ENCODE measurements around the gene METTL16.
A peak's percentile ranks its signal among the peaks of the same experiment; 100 is the strongest.
"Not testable (repeated sequence)": the region's sequence is repeated elsewhere in the genome, so short reads cannot be mapped to it uniquely, and the experiment has no call there.

The METTL16 gene

DNA sequence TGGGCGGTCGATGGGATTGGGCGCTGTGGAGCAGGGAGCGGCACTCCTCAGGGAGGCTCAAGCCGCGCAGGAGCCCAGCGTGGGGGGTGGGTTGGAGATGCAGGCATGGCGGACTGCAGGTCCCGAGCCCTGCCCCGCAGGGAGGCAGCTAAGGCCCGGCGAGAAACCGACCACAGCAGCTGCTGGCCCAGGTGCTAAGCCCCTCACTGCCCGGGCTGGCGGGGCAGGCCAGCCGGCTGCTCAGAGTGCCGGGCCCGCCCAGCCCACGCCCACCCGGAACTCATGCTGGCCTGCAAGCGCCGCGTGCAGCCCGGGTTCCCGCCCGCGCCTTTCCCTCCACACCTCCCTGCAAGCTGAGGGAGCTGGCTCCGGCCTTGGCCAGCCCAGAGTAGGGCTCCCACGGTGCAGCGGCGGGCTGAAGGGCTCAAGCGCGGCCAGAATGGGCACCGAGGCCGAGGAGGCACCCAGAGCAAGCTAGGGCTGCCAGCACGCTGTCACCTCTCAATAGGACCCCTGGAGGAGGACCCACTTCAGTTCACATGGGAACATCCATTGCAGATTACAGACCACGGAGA, 20.5 kb upstream of the METTL16 start:
- Histone ChIP-seq H3K36me3 (no peaks in the 10 kb centered on the region), H3K4me1 (peaks cover 18% of the 10 kb centered on the region), H3K9me3 (peaks cover 13% of the 10 kb centered on the region), H3K4me2 (no peak overlapping the region), H3K27ac (no peak overlapping the region), H3K27me3 (no peaks in the 10 kb centered on the region), H3K9ac (no peak overlapping the region), H3K4me3 (no peak overlapping the region), H4K20me1 (no peaks in the 10 kb centered on the region)
- no peak for TF ChIP-seq Cebpa-rat (IDR thresholded peaks at IDR 0.05)

DNA sequence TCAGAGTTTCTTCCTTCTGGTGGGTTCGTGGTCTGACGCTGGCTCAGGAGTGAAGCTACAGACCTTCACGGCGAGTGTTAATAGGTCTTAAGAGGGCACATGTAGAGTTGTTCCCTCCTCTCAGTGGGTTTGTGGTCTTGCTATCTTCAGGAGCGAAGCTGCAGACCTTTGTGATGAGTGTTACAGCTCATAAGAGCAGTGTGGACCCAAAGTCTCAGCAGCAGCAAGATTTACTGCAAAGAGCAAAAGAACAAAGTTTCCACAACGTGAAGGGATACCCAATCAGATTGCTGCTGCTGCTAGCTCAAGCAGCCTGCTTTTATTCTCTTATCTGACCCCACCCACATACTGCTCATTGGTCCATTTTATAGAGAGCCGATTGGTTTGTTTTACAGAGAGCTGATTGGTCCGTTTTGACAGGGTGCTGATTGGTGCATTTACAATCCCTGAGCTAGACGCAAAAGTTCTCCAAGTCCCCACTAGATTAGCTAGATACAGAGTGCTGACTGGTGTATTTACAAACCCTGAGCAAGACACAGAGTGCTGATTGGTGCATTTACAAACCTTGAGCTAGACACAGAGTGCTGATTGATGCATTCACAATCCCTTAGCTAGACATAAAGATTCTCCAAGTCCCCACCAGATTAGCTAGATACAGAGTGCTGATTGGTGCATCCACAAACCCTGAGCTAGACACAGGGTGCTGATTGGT, 19.7 kb upstream of the METTL16 start:
- Histone ChIP-seq H3K27ac (peak overlapping the region; percentile 31; the same call in 1 of the 2 replicates), H3K9me3 (peaks cover 13% of the 10 kb centered on the region), H3K9ac (peak overlapping the region; percentile 53; the same call in 1 of the 2 replicates), H3K4me1 (peaks cover 24% of the 10 kb centered on the region), H3K4me2 (peak overlapping the region; percentile 70)
- not testable (repeated sequence) for H3K36me3 ChIP-seq, H3K4me3 ChIP-seq, H3K27me3 ChIP-seq, H4K20me1 ChIP-seq

DNA sequence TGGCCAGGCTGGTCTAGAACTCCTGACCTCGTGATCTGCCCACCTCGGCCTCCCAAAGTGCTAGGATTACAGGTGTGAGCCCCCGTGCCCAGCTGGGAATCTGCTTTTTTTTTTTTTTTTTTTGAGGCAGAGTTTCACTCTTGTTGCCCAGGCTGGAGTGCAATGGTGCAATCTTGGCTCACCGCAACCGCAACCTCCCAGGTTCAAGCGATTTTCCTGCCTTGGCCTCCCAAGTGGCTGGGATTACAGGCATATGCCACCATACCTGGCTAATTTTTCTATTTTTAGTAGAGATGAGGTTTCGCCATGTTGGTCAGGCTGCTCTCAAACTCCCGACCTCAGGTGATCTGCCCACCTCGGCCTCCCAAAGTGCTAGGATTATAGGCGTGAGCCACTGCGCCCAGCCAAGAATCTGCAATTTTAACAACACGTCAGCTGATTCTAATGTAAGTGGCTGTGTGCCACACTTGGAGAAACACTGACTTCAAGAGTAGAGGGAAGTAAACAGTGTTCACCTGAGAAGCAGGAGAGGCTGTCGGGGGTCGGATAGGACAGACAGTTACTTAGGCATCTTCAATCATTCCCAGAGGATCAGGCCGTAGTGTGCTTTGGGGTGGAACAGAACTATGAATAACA, 10.2 kb upstream of the METTL16 start:
- H3K4me3 ChIP-seq, H3K36me3 ChIP-seq, H3K9me3 ChIP-seq, H4K20me1 ChIP-seq, H3K4me1 ChIP-seq, H3K27me3 ChIP-seq, H3K27ac ChIP-seq, H3K4me2 ChIP-seq, H3K9ac ChIP-seq: not testable (repeated sequence)

DNA sequence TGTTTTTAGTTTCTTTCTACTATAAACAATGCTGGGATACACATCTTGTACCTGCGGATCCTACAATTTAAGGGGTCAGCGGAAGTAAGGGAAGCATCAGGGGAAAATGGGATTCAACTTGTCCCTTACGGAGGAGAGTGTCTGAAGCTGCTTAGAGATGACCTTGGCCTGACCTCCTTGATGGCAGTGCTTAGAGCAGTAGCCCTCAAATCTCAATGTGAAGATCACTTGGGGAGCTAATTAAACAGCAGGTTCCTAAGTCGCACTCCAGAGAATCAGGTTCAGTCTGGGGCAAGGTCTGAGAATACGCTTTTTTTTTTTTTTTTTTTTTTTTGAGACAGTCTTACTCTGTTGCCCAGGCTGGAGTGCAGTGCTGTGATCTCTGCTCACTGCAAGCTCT, 9.6 kb upstream of the METTL16 start:
- Histone ChIP-seq H3K9me3 (no peaks in the 10 kb centered on the region), H3K9ac (no peak overlapping the region), H3K4me2 (no peak overlapping the region), H3K27ac (no peak overlapping the region), H3K4me1 (peaks cover 2% of the 10 kb centered on the region; the same call in 1 of the 2 replicates), H4K20me1 (no peaks in the 10 kb centered on the region), H3K36me3 (no peaks in the 10 kb centered on the region), H3K4me3 (no peak overlapping the region), H3K27me3 (no peaks in the 10 kb centered on the region)
- no peak for TF ChIP-seq Cebpa-rat (IDR thresholded peaks at IDR 0.05)

DNA sequence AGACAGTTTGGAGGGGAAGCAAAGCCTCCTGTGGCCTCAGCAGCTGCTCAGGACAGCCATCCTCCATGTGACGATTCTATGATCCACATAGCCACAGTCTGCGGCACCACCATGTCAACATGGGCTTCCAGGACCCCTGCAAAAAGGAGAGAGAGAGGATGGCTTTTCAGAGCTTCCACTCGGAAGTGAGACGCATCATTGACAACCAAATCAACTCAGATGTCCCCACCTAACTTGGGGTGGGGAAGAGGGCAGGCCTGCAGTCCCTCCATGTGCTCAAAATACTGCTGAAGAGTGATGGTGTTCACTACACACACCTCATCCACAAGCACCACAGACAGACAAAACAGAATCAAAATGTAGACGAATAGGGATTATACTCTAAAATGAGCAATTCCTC, 5.9 kb upstream of the METTL16 start:
- Histone ChIP-seq H3K4me2 (no peak overlapping the region), H3K27me3 (no peaks in the 10 kb centered on the region), H4K20me1 (no peaks in the 10 kb centered on the region), H3K4me1 (peaks cover 5% of the 10 kb centered on the region), H3K9me3 (no peaks in the 10 kb centered on the region), H3K9ac (no peak overlapping the region), H3K27ac (no peak overlapping the region), H3K36me3 (no peaks in the 10 kb centered on the region), H3K4me3 (no peak overlapping the region)
- no peak for TF ChIP-seq Cebpa-rat (IDR thresholded peaks at IDR 0.05)

DNA sequence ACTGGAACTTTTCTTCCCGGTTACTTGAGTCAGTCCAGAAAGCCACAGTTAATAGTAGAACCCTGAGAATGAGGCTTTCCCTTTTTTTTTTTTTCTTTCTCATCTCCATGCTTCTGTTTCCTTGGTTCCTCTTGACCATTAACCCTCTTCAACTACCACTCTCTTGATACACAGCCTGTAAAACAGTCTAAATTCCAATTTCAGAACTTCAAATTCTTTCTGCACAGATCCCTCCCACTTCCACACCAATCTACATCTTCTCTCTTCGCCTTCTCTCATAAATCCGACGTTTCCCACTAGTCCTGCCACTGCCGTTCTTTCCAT, 588 bp downstream of the METTL16 start:
- H3K27me3 ChIP-seq = no peaks in the 10 kb centered on the region
- TF ChIP-seq Cebpa-rat (IDR thresholded peaks at IDR 0.05) = no peak
- peak overlapping the region; percentile 96 for H3K9ac ChIP-seq
- peak overlapping the region; percentile 89 for H3K4me2 ChIP-seq
- H3K9me3 ChIP-seq = peaks cover 20% of the 10 kb centered on the region
- peak overlapping the region; percentile 95 for H3K27ac ChIP-seq
- H3K4me3 ChIP-seq = peak overlapping the region; percentile 75
- peaks cover 24% of the 10 kb centered on the region for H3K4me1 ChIP-seq
- peaks cover 26% of the 10 kb centered on the region for H3K36me3 ChIP-seq
- no peaks in the 10 kb centered on the region for H4K20me1 ChIP-seq

DNA sequence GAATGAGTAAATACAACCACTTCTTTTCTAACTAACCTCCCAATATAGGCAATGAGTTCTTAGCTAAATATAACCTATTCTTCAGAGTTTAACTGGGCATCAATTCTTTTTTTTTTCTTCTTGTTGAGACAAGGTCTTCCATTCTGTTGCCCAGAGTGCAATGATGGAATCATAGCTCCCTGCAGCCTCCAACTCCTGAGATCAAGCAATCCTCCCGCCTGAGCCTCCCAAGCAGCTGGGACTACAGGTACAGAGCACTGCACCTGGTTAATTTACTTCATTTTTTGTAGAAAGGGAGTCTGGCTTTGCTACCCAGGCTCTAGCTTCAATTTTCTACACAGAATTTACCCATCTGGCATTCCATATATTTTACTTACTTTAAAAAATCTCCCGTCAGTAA, 1.1 kb downstream of the METTL16 start:
- TF ChIP-seq Cebpa-rat (IDR thresholded peaks at IDR 0.05) = no peak
- H3K4me2 ChIP-seq = peak overlapping the region; percentile 89
- H4K20me1 ChIP-seq = no peaks in the 10 kb centered on the region
- H3K27me3 ChIP-seq = no peaks in the 10 kb centered on the region
- H3K27ac ChIP-seq = peak overlapping the region; percentile 95
- peak overlapping the region; percentile 96 for H3K9ac ChIP-seq
- peaks cover 31% of the 10 kb centered on the region for H3K36me3 ChIP-seq
- H3K4me3 ChIP-seq = peak overlapping the region; percentile 75
- peaks cover 24% of the 10 kb centered on the region for H3K9me3 ChIP-seq
- peaks cover 24% of the 10 kb centered on the region for H3K4me1 ChIP-seq

DNA sequence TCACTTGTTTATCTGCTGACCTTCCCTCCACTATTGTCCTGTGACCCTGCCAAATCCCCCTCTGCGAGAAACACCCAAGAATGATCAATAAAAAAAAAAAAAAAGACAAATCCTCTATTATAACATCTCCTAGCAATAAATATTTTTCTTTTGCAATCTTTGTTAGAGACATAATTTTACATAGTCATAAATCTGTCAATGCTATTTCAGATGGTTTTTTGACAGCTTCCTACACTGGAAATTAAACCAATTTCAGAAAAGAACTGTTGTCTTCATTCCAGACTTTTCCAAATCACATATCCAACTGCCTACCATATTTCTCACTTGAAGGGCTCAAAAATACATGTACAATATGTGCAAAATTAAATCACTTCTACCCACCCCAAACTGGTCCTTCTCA, 3.7 kb downstream of the METTL16 start:
- Histone ChIP-seq H3K4me1 (peaks cover 25% of the 10 kb centered on the region), H3K9me3 (peaks cover 40% of the 10 kb centered on the region), H3K4me3 (no peak overlapping the region), H3K27me3 (no peaks in the 10 kb centered on the region), H3K27ac (no peak overlapping the region), H3K4me2 (no peak overlapping the region), H4K20me1 (peaks cover 1% of the 10 kb centered on the region), H3K9ac (no peak overlapping the region), H3K36me3 (peaks cover 46% of the 10 kb centered on the region)
- TF ChIP-seq Cebpa-rat (IDR thresholded peaks at IDR 0.05) = no peak

DNA sequence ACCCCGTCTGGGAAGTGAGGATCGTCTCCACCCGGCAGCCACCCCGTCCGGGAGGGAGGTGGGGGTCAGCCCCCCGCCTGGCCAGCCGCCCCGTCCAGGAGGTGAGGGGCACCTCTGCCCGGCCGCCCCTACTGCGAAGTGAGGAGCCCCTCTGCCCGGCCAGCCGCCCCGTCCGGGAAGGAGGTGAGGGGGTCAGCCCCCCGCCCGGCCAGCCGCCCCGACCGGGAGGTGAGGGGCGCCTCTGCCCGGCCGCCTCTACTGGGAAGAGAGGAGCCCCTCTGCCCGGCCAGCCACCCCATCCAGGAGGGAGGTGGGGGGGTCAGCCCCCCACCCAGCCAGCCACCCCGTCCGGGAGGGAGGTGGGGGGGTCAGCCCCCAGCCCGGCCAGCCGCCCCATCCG, 4.7 kb downstream of the METTL16 start:
- Histone ChIP-seq H4K20me1 (peaks cover 10% of the 10 kb centered on the region), H3K9me3 (peaks cover 43% of the 10 kb centered on the region), H3K4me1 (peaks cover 19% of the 10 kb centered on the region), H3K36me3 (peaks cover 56% of the 10 kb centered on the region)
- H3K27ac ChIP-seq, H3K4me2 ChIP-seq, H3K9ac ChIP-seq, H3K4me3 ChIP-seq, H3K27me3 ChIP-seq: not testable (repeated sequence)

DNA sequence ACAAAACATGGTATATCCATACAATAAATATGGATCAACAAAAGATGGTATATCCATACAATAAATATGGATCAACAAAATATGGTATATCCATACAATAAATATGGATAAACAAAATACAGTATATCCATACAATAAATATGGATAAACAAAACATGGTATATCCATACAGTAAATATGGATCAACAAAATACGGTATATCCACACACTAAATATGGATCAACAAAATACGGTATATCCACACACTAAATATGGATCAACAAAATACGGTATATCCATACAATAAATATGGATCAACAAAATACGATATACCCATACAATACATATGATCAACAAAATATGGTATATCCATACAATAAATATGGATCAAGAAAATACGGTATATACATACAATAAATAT, 8.1 kb downstream of the METTL16 start:
- Histone ChIP-seq H4K20me1 (peaks cover 10% of the 10 kb centered on the region), H3K9me3 (peaks cover 40% of the 10 kb centered on the region), H3K27ac (no peak overlapping the region), H3K9ac (no peak overlapping the region), H3K27me3 (no peaks in the 10 kb centered on the region), H3K4me2 (no peak overlapping the region), H3K4me3 (no peak overlapping the region), H3K36me3 (peaks cover 79% of the 10 kb centered on the region), H3K4me1 (peaks cover 5% of the 10 kb centered on the region; the same call in 1 of the 2 replicates)
- no peak for TF ChIP-seq Cebpa-rat (IDR thresholded peaks at IDR 0.05)

Data from BLaER1 (cell line).